Measurements from ENCODE around the gene RTTN.
A peak's percentile ranks its signal among the peaks of the same experiment; 100 is the strongest.

RTTN gene

GRCh38 chr18:70197844-70198243 lies 7.6 kb downstream of the RTTN start:
- no peak for DNase-seq

- DNase-seq: no peak
Observed at GRCh38 chr18:70197026-70197425, 8.5 kb downstream of the RTTN start.

GRCh38 chr18:70195852-70196434 lies 9.5 kb downstream of the RTTN start:
- peak in 16 of 58 donors; percentile 1 to 45 (median 10) for DNase-seq

GRCh38 chr18:70195014-70195614 lies 10.4 kb downstream of the RTTN start:
- DNase-seq: no peak

GRCh38 chr18:70194227-70194890 lies 11.1 kb downstream of the RTTN start:
- DNase-seq: no peak

- DNase-seq: no peak
Observed at GRCh38 chr18:70190529-70190928, 15.0 kb downstream of the RTTN start.

GRCh38 chr18:70188113-70188512 lies 17.4 kb downstream of the RTTN start:
- DNase-seq: no peak

GRCh38 chr18:70183441-70183840 lies 22.0 kb downstream of the RTTN start:
- no peak for DNase-seq

- no peak for DNase-seq
Observed at GRCh38 chr18:70182548-70182947, 22.9 kb downstream of the RTTN start.

GRCh38 chr18:70181725-70182124 lies 23.8 kb downstream of the RTTN start:
- DNase-seq: no peak

- DNase-seq: no peak
Observed at GRCh38 chr18:70181015-70181414, 24.5 kb downstream of the RTTN start.

- DNase-seq: no peak
Observed at GRCh38 chr18:70176537-70176936, 28.9 kb downstream of the RTTN start.

GRCh38 chr18:70175216-70175615 lies 30.3 kb downstream of the RTTN start:
- no peak for DNase-seq

- DNase-seq: no peak
Observed at GRCh38 chr18:70172225-70172624, 33.3 kb downstream of the RTTN start.

GRCh38 chr18:70169747-70170146 lies 35.7 kb downstream of the RTTN start:
- DNase-seq: no peak

- DNase-seq: no peak
Observed at GRCh38 chr18:70166668-70167067, 38.8 kb downstream of the RTTN start.

- no peak for DNase-seq
Observed at GRCh38 chr18:70165936-70166335, 39.6 kb downstream of the RTTN start.

- no peak for DNase-seq
Observed at GRCh38 chr18:70160073-70160678, 45.3 kb downstream of the RTTN start.

- DNase-seq: no peak
Observed at GRCh38 chr18:70158992-70159717, 46.3 kb downstream of the RTTN start.

- peak in 1 of 58 donors; percentile 2 for DNase-seq
Observed at GRCh38 chr18:70156886-70157285, 48.6 kb downstream of the RTTN start.

GRCh38 chr18:70154591-70155194 lies 50.8 kb downstream of the RTTN start:
- no peak for DNase-seq
